Stimulated activated CD8-positive, alpha-beta memory T cell treated with anti-CD3 and anti-CD28 coated beads, Interleukin-4, amount 100 ng/mL, for 1 hour (primary cell): Measurements from ENCODE around the gene SPPL3.

Experiments used
- DNase-seq, 2 donors: peaks; one replicate each; pipeline ENCODE4 v3.0.0-alpha.2; 2020; ENCODE audit warnings: low read depth in 2 of 2, low spot score in 1 of 2

Gene SPPL3

DNA sequence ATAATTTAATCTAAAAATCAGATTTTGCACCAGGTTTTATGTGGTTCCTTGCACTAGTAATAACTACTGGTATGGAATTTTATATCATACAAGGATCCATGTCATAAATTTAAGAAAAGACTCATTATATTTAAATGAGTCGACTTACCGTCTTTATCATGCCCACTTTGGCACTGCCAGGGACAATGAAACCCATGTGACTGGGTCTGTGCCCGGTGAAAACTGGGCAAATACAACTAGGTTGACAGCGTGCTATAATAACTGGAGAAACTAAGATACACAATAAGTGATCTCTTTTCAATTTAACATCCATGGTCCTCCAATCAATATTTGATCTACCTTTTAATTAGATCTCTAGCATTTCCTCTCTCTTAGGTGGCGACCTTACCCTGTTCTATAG lies 114.0 kb downstream of the SPPL3 start:
- DNase-seq = no peak

DNA sequence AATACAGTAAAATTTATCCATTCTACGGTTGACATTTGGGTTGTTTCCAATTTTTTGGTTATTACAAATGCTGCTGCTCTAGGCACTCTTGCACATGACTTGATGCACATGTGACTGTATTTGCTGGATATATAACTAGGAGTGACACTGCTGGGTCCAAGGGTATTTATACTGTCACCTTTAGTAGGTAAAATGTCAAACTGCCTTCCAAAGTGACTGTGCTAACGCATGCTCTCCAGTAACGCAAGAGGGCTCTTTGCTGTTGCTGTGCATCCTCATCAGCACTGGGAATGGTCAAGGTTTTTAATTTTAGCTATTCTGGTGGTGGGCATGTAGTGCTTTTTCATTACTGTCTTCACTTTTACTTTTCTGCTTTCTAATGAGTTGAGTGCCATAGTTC lies 116.3 kb downstream of the SPPL3 start:
- no peak for DNase-seq

DNA sequence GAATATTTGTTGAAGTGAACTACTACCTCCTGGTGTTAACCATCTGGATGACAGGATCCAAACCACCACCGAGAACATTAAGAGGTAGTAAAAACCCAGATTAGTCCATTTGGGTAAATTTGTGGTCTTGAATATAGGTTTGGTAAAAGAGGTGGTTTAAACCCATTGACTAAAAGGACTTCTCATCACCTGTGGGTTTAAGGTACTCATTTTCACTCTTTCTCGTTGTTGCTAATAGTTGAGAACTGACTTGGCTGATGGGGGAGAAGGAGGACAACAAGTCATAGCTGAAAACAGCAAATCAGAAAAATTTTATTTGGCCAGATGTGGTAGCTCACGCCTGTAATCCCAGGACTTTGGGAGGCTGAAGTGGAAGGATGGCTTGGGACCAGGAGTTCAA lies 119.4 kb downstream of the SPPL3 start:
- DNase-seq = no peak

DNA sequence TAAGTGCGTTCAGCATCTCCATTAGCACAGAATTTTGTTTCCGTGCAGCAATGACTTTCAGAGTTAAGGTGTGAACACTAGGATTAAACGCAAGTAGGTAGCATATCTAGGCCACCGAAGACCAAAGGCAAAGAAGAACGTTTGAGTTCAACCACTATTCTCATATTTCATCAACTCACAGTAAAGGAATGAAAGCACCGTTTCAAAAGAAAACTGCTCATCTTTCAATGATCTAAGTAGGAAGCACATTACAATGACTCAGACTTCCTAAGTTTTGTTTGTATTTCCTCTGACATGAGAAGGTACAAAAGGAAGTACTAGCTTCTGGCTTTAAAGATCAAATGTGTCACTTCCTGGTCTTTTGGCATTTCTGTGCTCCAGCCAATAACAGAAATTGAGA lies 121.0 kb downstream of the SPPL3 start:
- no peak for DNase-seq

DNA sequence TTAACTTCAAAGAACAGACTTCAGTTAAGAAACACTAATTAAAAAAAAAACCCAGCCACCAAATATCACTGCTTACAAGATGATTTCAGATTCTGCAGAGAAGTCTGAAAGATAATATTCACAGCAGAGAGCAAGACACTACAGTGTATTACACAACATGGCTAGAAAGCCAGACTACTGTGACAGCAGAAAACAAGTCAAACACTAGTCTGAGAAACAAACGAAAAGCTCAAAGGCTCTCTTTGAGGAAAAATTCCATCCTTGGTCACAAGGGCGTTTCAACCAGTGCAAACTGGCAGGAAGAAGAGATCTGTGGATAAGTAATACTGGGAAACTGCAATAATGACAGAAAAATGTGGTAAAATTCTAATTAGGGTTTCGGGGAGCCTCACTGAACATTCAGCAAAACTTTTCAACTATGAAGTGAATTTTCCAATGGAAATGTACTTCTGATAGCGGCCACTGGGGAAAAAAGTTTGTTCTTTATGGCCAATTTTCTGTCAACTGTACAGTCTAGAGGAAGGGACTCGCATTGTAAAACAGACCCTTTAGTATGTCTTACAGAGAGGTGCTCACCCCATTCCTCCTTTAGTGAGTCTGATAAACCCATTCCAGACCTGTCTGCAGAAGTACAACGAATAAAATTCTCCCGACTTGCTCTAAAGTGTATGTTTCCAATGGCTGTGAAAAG lies 128.2 kb downstream of the SPPL3 start:
- no peak for DNase-seq

DNA sequence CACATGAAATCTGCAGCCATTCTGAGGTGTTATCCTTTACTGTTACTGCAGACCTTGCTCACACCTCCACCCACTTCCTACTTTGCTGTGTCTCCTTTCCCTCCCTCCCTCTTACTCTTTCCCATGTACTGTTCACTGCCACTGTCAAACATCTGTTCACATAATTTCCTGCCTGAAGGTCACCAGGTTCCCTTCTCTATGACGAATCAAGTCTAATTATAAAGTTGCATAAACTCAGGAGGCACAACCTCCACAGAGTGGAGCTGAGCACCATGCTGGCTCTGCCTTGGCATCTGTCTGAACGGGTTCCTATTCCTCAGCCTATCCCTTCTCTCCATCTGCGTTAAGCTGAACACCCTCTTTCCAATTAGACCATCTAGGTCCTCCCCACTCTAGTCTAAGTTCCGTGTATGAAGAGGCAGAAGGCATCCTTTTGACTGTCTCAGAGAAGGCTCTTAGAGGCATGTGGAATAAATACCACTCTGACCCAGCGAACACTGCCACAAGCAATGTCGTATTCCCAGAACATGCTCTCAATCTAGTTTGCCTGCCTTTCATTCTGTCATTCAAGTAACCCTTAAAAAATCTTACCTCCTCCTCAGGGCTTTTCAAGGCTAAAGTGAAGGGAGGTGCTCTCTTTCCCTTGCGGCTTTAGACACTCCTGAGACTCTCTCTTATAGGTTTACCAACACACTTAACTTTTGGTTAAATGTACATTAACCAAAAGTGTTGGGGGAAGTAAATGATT lies 129.8 kb downstream of the SPPL3 start:
- no peak for DNase-seq

DNA sequence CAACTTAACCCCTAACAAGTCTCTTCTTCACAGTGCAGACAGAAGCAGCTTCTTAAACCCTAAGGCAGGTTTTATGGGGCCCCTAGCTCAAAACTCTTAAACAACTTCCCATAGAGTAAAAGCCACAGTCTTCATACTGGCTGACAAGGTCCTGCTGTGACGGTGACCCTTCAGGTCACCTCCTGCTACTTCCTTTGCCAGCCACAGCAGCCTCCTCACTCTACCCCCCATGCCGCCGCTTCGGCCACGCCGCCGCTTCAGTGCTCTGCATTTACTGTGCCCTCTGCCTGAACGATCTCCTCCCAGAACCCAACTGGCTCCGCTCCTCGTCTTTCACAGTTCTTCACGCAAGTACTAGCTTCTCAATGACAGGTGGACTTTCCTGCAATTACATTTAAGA lies 133.1 kb downstream of the SPPL3 start:
- no peak for DNase-seq

DNA sequence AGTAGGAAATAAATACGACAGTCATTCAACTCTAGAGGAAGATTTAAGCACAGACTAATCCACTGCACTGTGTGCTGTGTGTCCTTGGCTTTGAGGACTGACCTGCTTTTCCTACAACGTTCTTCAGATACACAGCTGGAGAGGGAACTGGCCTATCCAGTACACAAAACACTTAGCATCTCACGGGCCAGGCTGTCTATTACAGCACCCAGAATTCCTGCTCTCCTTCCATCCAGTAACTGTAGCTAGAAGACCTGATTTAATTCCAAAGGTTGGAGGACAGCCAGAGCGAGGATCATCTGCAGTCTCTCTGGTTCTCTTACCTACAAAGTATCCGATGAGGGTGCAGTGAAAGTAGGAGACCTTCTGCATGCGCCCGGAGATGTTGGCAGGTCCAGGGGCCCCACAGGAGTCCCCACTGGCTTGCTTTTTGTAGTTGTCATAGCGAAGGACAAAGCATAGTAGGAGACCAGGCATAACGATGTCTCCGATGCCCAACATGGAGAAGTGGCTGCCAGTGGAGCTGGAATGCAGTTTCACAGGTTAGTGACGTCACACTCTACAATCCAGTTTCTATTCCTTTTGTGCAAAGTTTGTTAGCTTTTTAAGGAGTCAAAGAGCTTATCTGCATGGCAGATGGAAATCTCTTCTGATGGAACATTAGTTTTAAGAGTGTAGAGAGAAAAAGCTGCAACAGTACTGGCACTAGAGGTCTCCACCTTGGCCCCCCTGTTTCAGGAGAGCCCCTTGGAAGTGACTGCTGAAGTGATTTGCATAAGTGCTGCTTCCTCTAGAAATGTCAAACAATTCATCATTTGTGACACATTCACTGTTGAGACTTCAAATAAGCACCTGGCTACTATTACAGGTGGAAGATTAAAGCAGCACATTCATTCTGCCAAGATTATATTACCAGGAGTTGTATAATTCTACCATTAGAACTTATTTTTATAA lies 136.8 kb downstream of the SPPL3 start:
- no peak for DNase-seq

DNA sequence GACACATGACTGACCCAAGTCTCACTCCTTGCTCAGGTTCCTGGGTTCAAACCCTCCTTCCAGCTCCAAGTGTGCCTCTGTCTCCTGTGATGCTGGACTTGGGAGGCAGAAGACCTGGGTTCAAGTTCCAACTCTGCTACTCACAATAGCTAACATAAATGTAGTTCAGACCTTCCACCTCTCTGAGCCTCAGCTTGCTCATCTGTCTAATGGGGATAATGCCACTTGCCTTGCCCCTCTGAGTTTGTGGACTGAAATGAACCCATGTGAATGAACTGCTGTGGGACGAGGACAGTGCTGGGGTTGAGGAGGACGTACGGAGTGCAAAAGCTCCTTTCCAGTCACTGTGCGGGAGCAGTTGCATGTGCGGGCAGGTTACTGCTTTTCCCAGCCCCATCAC lies 137.6 kb downstream of the SPPL3 start:
- no peak for DNase-seq

DNA sequence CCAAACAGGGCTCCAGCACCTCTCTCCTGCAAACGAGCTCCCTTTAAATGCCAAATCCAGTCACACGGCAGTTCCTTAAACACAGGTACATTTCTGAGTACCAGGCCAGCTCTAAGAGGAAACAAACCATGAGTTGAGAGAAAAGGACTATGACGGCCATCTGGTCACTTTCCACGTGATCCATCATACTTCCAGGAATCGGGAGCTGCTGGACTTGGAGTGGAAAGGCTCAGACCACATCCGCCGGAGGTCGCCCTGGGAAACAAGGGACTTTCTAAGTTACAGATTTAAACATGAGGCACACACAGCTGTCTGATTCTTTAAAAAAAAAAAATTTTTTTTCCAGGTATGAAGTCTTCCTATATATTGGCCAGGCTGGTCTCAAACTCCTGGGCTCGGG lies 139.3 kb downstream of the SPPL3 start:
- no peak for DNase-seq

DNA sequence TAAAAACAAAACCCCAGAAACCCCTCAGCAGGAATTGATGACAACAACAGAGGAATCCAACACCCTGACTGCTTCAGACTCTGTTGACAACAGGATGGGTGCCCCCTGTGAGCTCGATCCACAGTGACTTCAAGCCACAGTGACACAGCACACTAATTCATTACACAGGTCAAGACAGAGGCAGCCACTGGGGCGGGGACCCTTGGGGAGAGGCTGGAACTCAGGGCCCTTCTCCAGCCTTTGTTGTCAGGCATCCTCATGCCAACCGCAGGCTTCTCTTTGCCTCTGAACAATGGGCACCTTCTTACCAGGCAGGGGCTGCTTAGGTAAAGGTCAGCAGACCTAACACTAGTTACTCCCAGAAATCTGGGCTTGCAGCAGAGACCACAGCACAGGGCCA lies 140.9 kb downstream of the SPPL3 start:
- no peak for DNase-seq

DNA sequence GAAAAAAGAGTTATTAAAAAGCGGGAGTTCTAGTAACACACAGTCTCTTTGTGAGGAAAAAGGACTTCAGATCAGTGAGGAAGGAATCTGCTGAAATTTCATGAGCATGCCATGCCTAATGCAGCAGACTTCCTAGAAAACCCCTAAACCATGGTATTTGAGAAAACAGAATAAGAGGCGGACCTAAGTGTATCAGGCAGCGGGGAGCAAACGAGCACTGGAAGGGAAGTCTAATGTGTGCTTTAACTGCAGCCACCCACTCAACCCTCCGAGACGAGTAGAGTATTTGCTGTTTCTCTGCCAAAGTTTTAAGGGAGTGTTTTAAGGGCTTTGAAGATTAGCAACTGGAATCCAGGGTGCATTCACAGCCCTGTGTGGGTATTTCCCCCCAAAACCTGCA lies 142.1 kb downstream of the SPPL3 start:
- no peak for DNase-seq

DNA sequence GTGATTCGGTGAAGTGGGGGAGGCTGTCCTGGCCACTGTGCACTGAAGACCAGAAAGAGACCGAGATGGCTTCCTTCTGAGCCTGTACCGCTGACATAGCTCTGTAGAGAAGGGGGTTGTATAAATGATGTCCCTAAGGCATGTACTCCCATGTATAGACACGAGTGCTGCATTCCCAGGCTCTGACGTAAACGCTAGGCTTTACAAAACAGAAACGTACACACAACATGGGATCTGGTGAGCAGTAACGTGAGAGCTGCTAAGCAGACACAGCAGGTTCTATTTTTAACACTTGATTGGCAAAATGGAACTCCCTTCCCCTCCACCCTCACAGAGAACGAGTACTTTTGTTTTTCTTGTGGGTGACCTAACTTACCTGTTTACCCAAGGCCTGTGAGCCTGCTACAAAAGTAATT lies 142.6 kb downstream of the SPPL3 start:
- no peak for DNase-seq

DNA sequence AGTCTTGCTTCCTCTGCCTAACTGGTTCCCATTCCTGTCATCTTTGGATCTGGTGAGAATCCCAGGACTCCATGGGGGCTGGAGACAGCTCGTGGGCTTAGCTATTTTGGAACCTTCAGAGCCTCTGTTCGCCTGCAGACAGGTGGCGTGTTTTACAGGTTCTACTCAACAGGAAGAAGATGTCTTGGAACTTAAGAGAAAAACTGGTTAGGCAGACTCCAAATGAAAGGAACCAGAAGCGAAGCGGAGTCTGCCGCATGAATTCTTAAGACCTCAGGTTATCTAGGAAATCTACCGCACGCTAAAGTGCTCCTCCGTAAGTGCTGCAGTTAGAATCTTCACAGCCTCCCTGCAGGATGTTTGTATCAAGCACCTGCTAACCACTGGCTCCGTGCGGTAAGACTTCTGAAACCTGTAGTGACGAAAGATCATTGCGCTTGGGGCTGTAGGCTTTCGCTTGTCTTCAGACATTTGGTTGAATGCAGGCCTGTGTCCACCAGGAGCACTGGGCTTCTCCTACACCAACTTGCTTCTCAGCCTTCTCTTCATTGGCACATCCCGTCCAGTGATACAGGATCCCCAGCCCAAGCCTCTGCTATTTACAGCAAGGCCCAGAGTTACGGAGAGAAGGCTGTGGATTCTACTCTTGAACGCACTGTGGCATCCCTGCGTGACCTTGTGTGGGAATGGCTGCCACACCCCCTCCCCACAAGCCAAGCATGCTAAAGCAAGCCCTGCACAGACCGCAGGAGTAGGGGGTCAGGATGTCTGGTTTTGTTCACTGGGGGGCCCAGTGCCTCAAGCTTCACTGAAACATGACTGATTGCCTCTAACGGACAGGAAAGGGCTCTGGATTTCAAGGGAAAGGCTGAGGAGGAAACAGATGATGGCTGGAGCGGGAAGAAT lies 143.6 kb downstream of the SPPL3 start:
- no peak for DNase-seq

DNA sequence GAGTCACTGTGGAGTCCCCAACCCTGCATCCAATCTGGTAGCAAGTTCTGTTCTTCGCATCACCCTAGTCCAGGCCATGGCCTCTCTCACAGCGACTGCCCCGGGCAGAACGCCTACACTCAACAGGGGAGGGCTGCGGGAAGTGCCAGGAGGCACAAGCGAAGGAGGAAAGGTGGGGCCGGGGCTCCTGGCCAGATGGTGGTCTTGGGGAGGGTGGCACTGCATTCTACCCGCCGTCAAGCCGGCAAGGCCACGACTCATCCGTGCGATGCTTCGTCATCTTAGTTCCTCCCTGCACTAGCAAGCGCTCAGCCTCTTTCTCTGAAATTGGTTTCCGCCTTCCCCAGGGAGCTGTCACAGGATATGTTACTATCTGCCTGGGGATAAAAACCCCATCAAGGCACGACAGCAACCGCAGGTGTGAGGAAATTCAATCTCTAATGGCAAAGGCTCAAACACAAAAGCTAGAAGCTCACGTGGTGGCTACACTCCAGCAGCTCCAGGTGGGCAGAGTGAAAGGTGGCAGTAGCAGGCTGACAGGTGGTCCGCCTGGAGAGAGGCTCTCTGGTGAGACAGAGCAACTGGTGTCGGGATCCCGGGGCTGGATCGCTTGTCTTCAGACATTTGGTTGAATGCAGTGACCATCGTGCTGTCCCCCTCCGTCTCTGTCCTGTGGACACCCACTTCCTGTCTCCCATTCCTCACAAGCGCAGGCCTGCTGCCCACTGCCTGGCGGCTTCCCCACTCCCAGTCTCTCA lies 144.4 kb downstream of the SPPL3 start:
- DNase-seq = no peak

DNA sequence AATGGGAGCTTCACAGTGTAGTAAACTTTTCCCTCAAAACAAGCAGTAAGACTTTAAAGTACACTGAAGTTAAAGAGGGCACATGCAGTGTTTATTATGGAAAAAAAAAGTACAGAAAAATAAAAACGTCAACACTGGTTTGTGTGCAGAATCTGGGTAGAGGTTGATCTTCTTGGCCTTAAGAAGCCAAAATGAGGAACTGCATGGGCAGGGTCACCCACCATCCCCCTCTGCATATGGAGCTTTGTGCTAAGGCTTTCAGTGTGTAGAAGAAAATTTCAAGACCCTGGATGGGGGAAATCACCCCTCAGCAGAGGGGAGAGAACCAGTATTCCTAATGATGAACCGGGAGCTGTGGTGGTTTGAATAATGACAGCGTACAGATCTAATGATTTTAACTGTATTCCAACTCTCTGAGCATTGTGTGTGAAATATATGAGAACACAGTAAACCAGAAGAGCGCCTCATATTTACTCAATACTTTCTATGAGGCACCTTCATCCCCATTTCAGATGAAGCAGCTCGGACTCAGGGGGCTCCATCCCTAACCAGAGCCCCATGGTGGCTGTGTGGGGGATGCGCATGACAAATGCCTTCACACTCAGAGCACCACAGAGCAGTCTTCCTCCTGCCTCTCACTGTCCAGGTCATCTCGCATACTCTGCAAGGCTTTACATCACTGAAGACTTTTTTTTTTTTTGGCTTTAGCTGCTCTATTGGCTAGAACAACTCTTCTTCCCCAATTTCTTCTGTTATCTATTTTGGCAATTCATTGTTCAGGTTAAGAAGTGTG lies 145.2 kb downstream of the SPPL3 start:
- DNase-seq = no peak

DNA sequence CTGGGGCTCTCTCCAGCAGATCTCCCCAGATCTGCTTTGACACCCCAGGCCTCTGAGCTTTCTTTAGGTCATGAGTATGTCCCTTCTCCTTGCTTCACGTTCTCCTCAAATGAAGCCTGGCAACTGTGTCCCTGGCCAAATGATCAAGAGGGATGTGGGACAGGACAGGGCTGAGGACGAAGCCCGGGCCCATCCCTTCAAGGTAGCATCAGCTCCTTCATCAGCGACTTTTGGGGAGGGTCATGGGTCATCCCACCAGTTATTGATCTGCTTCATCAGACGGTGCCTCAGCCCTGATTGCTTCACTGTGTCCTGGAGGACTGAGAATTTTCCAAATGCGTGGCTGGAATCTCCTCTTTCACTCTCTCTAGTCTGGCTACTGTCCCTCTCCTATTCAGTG lies 146.2 kb downstream of the SPPL3 start:
- DNase-seq = no peak

DNA sequence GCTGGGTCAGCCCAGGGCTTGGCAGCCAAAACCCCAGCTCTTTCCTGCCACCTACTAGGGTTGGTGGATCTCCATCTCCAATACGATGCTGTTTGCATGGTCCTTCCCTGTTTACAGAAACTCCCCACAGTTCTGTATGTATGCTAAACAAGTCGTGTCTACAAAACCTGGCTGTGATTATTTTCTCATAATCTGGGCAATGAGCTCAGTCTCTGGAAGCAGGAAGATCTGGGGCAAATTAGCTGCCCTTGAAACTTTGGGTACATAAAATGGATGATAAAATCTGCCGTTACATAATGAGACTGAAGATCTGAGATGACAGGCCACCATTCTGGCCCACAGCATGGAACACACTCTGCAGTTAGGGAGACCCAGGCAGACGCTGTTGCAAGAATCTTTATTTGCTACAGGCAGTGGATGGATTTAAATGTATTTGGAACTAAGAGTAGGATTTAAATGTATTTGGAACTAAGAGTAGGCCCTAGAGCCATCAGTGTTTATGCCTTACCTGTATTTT lies 146.9 kb downstream of the SPPL3 start:
- no peak for DNase-seq

DNA sequence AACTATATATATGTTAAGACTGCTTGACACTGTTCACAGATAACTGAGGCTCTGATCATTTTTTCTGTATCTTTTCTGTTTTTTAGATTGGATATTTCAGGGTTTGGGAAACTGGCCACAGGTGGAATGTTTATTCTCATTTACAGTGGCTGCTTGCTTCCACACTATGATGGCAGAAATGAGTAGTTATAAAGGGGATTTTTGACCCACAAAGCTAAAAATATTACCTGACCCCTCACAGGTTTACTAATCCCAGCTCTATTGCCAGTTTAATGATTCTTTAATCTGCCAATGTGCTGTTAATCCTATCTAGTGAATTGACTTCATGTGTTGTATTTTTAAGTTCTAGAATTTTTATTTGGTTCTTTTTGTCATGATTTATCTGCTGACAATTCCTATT lies 148.9 kb downstream of the SPPL3 start:
- DNase-seq = no peak
